Dendritic cell treated with granulocyte-macrophage colony-stimulating factor and Interleukin-4, amounts not matched to agents 40 ng/mL and 50 ng/mL, for 4 days (primary cell): ENCODE measurements around the gene CIB4.

Experiments
- H3K27ac Mint-ChIP-seq: one replicate; pipeline ENCODE4 v1.8.0; 2022; ENCODE audit warnings: mild to moderate bottlenecking, mixed read lengths
- H3K27me3 Mint-ChIP-seq: one replicate; pipeline ENCODE4 v1.8.0; 2022; ENCODE audit warnings: mild to moderate bottlenecking, mixed read lengths
- H3K36me3 Mint-ChIP-seq: one replicate; pipeline ENCODE4 v1.8.0; 2022; ENCODE audit warnings: low read depth, mixed read lengths
- H3K4me1 Mint-ChIP-seq: one replicate; pipeline ENCODE4 v1.8.0; 2022; ENCODE audit warnings: low read depth, mixed read lengths
- H3K4me3 Mint-ChIP-seq: one replicate; pipeline ENCODE4 v1.8.0; 2022; ENCODE audit warnings: mild to moderate bottlenecking, moderate library complexity, mixed read lengths
- H3K9me3 Mint-ChIP-seq: one replicate; pipeline ENCODE4 v1.8.0; 2022; ENCODE audit warnings: mixed read lengths
- intact Hi-C: fragments of 100-400 bp; cut with micrococcal nuclease; formaldehyde crosslinking; loops from one replicate; pipeline ENCODE4 v1.15.0; 2022

Gene CIB4

GRCh38 chr2:26607698-26608097 is 33.5 kb downstream of the CIB4 start:
- H3K9me3 Mint-ChIP-seq = no peaks in the 10 kb centered on the region
- no peaks in the 10 kb centered on the region for H3K36me3 Mint-ChIP-seq
- H3K27ac Mint-ChIP-seq = no peak overlapping the region
- H3K4me1 Mint-ChIP-seq = peaks cover 5% of the 10 kb centered on the region
- intact Hi-C loops = no loop called here
- no peak overlapping the region for H3K4me3 Mint-ChIP-seq
- peaks cover 23% of the 10 kb centered on the region for H3K27me3 Mint-ChIP-seq

GRCh38 chr2:26606847-26607190 is 34.3 kb downstream of the CIB4 start:
- Mint-ChIP-seq H3K4me1 (no peaks in the 10 kb centered on the region), H3K9me3 (no peaks in the 10 kb centered on the region), H3K27me3 (peaks cover 25% of the 10 kb centered on the region), H3K36me3 (no peaks in the 10 kb centered on the region), H3K4me3 (no peak overlapping the region), H3K27ac (no peak overlapping the region)
- intact Hi-C loops = no loop called here

GRCh38 chr2:26605999-26606846 is 34.9 kb downstream of the CIB4 start:
- intact Hi-C loops = loop anchor here (1.0 kb wide), 1 partner anchor 139 kb away; no protein-coding TSS in a partner anchor
- peaks cover 25% of the 10 kb centered on the region for H3K27me3 Mint-ChIP-seq
- H3K36me3 Mint-ChIP-seq = no peaks in the 10 kb centered on the region

GRCh38 chr2:26605195-26605998 is 35.8 kb downstream of the CIB4 start:
- no peak overlapping the region for H3K4me3 Mint-ChIP-seq
- no peak overlapping the region for H3K27ac Mint-ChIP-seq
- H3K36me3 Mint-ChIP-seq = no peaks in the 10 kb centered on the region
- peaks cover 24% of the 10 kb centered on the region for H3K27me3 Mint-ChIP-seq
- intact Hi-C loops = loop anchor here (1.0 kb wide), 1 partner anchor 140 kb away; no protein-coding TSS in a partner anchor
- H3K9me3 Mint-ChIP-seq = no peaks in the 10 kb centered on the region
- no peaks in the 10 kb centered on the region for H3K4me1 Mint-ChIP-seq

More at GRCh38 chr2:26605999-26606846, 34.9 kb downstream of the CIB4 start:
- no peak overlapping the region for H3K4me3 Mint-ChIP-seq
- H3K9me3 Mint-ChIP-seq = no peaks in the 10 kb centered on the region
- H3K27ac Mint-ChIP-seq = no peak overlapping the region
- no peaks in the 10 kb centered on the region for H3K4me1 Mint-ChIP-seq

- no peak overlapping the region for H3K4me3 Mint-ChIP-seq
- no peak overlapping the region for H3K27ac Mint-ChIP-seq
- H3K36me3 Mint-ChIP-seq = no peaks in the 10 kb centered on the region
- intact Hi-C loops = no loop called here
- H3K4me1 Mint-ChIP-seq = no peaks in the 10 kb centered on the region
- H3K9me3 Mint-ChIP-seq = no peaks in the 10 kb centered on the region
- H3K27me3 Mint-ChIP-seq = peaks cover 20% of the 10 kb centered on the region
Measured at GRCh38 chr2:26602575-26602974, 38.6 kb downstream of the CIB4 start.

GRCh38 chr2:26599387-26599786 is 41.8 kb downstream of the CIB4 start:
- H3K4me1 Mint-ChIP-seq = no peaks in the 10 kb centered on the region

GRCh38 chr2:26598996-26599373 is 42.2 kb downstream of the CIB4 start:
- no peaks in the 10 kb centered on the region for H3K4me1 Mint-ChIP-seq
- H3K4me3 Mint-ChIP-seq = no peak overlapping the region
- H3K27ac Mint-ChIP-seq = no peak overlapping the region
- H3K9me3 Mint-ChIP-seq = no peaks in the 10 kb centered on the region
- H3K36me3 Mint-ChIP-seq = no peaks in the 10 kb centered on the region
- intact Hi-C loops = no loop called here
- H3K27me3 Mint-ChIP-seq = peaks cover 28% of the 10 kb centered on the region

More at GRCh38 chr2:26599387-26599786, 41.8 kb downstream of the CIB4 start:
- no peak overlapping the region for H3K27ac Mint-ChIP-seq
- intact Hi-C loops = no loop called here
- no peak overlapping the region for H3K4me3 Mint-ChIP-seq
- H3K27me3 Mint-ChIP-seq = peaks cover 26% of the 10 kb centered on the region
- H3K9me3 Mint-ChIP-seq = no peaks in the 10 kb centered on the region
- no peaks in the 10 kb centered on the region for H3K36me3 Mint-ChIP-seq

GRCh38 chr2:26598336-26598995 is 42.7 kb downstream of the CIB4 start:
- no peak overlapping the region for H3K4me3 Mint-ChIP-seq
- peaks cover 23% of the 10 kb centered on the region for H3K27me3 Mint-ChIP-seq
- H3K4me1 Mint-ChIP-seq = no peaks in the 10 kb centered on the region
- no peaks in the 10 kb centered on the region for H3K9me3 Mint-ChIP-seq
- no peaks in the 10 kb centered on the region for H3K36me3 Mint-ChIP-seq
- H3K27ac Mint-ChIP-seq = no peak overlapping the region
- intact Hi-C loops = no loop called here

- H3K4me1 Mint-ChIP-seq = no peaks in the 10 kb centered on the region
- H3K4me3 Mint-ChIP-seq = no peak overlapping the region
- H3K9me3 Mint-ChIP-seq = no peaks in the 10 kb centered on the region
- intact Hi-C loops = no loop called here
- no peak overlapping the region for H3K27ac Mint-ChIP-seq
- no peaks in the 10 kb centered on the region for H3K36me3 Mint-ChIP-seq
- peaks cover 21% of the 10 kb centered on the region for H3K27me3 Mint-ChIP-seq
Measured at GRCh38 chr2:26597197-26597596, 44.0 kb downstream of the CIB4 start.

- Mint-ChIP-seq H3K9me3 (no peaks in the 10 kb centered on the region), H3K27me3 (peaks cover 21% of the 10 kb centered on the region), H3K4me1 (no peaks in the 10 kb centered on the region), H3K36me3 (no peaks in the 10 kb centered on the region), H3K4me3 (no peak overlapping the region), H3K27ac (no peak overlapping the region)
- intact Hi-C loops = no loop called here
Measured at GRCh38 chr2:26595146-26595545, 46.0 kb downstream of the CIB4 start.

- intact Hi-C loops = no loop called here
- H3K4me3 Mint-ChIP-seq = no peak overlapping the region
- H3K36me3 Mint-ChIP-seq = no peaks in the 10 kb centered on the region
- H3K4me1 Mint-ChIP-seq = no peaks in the 10 kb centered on the region
- peaks cover 20% of the 10 kb centered on the region for H3K27me3 Mint-ChIP-seq
- H3K27ac Mint-ChIP-seq = no peak overlapping the region
- peaks cover 11% of the 10 kb centered on the region for H3K9me3 Mint-ChIP-seq
Measured at GRCh38 chr2:26591619-26592505, 49.3 kb downstream of the CIB4 start.

- H3K9me3 Mint-ChIP-seq = peaks cover 11% of the 10 kb centered on the region
- H3K27ac Mint-ChIP-seq = no peak overlapping the region
- peaks cover 19% of the 10 kb centered on the region for H3K27me3 Mint-ChIP-seq
- intact Hi-C loops = no loop called here
- H3K36me3 Mint-ChIP-seq = no peaks in the 10 kb centered on the region
- H3K4me3 Mint-ChIP-seq = no peak overlapping the region
- H3K4me1 Mint-ChIP-seq = no peaks in the 10 kb centered on the region
Measured at GRCh38 chr2:26590980-26591618, 50.1 kb downstream of the CIB4 start.

GRCh38 chr2:26590508-26590907 is 50.7 kb downstream of the CIB4 start:
- Mint-ChIP-seq H3K36me3 (no peaks in the 10 kb centered on the region), H3K27me3 (peaks cover 23% of the 10 kb centered on the region)

More at GRCh38 chr2:26590508-26590907, 50.7 kb downstream of the CIB4 start:
- H3K4me3 Mint-ChIP-seq = no peak overlapping the region
- intact Hi-C loops = no loop called here
- H3K4me1 Mint-ChIP-seq = no peaks in the 10 kb centered on the region
- peaks cover 11% of the 10 kb centered on the region for H3K9me3 Mint-ChIP-seq
- H3K27ac Mint-ChIP-seq = no peak overlapping the region
